SK-N-SH (cell line): ENCODE data around the gene RAET1L. TPM values are rescaled to one million over a fixed set of nuclear protein-coding genes. Genes with fewer than 3 reads are reported as not detected.
A peak's percentile ranks its signal among the peaks of the same experiment; 100 is the strongest.

ENCODE experiments used
- CTCF ChIA-PET: fragments of 300-600, 350-600 bp; formaldehyde crosslinking; extraction: SDS; loops from one replicate; lab custom pipeline; 2021; lab: Yijun Ruan, JAX
- POLR2A ChIA-PET: fragments of 350-600 bp; sonication (Branson Sonifier 250); formaldehyde crosslinking; extraction: SDS; loops from one replicate; lab custom pipeline; 2020; ENCODE audit warnings: antibody characterized with exemption, inconsistent platforms; lab: Yijun Ruan, JAX
- DNase-seq: peaks from one replicate; pipeline ENCODE4 v3.0.0; 2012
- H2AFZ ChIP-seq: fragments of 200-600 bp; sonication (generic); 2 replicates; pipeline ENCODE4 v1.8.1; 2016; ENCODE audit warnings: antibody characterized with exemption, mild to moderate bottlenecking, low read depth
- H3F3A ChIP-seq: fragments of 200-600 bp; sonication (generic); replicated peaks from 2 replicates; pipeline ENCODE3; 2016; ENCODE audit warnings: antibody characterized with exemption, mild to moderate bottlenecking; ENCODE audit not compliant: insufficient read depth
- H3K27ac ChIP-seq, 2 experiments: fragments of 200-500 bp in 1 of 2; fragments of 200-600 bp in 1 of 2; sonication (Bioruptor generic) in 1 of 2; sonication (generic), shearing (Covaris generic) in 1 of 2; 2 replicates each; pipeline versions ENCODE4 v1.5.1 to v1.6.1; 2014 to 2016; ENCODE audit warnings: low read depth in 2 of 2, inconsistent platforms in 1 of 2, low read length in 1 of 2, mild to moderate bottlenecking in 1 of 2, mixed read lengths in 1 of 2
- H3K27me3 ChIP-seq: fragments of 200-600 bp; sonication (generic), shearing (Covaris generic); 2 replicates; pipeline ENCODE4 v1.6.1; 2016; ENCODE audit warnings: mixed run types; ENCODE audit not compliant: insufficient read depth
- H3K36me3 ChIP-seq, 2 experiments: fragments of 200-500 bp in 1 of 2; fragments of 200-600 bp in 1 of 2; sonication (Bioruptor generic) in 1 of 2; sonication (generic) in 1 of 2; replicated peaks in 1 of 2; 2 replicates each; pipeline versions ENCODE3 to v1.5.1; 2014 to 2016; ENCODE audit warnings: low read length in 1 of 2, mild to moderate bottlenecking in 1 of 2; ENCODE audit not compliant: insufficient read depth in 2 of 2, control insufficient read depth in 1 of 2
- H3K4me1 ChIP-seq, 2 experiments: fragments of 200-500 bp in 1 of 2; fragments of 200-600 bp in 1 of 2; sonication (Bioruptor generic) in 1 of 2; sonication (generic), shearing (Covaris generic) in 1 of 2; 2 replicates each; pipeline versions ENCODE4 v1.5.1 to v1.6.1; 2014 to 2016; ENCODE audit warnings: low read depth in 1 of 2, low read length in 1 of 2, mixed run types in 1 of 2; ENCODE audit not compliant: insufficient read depth in 2 of 2, control insufficient read depth in 1 of 2
- H3K4me2 ChIP-seq: fragments of 200-600 bp; sonication (generic), shearing (Covaris generic); 2 replicates; pipeline ENCODE4 v1.6.1; 2017; ENCODE audit warnings: mixed run types
- H3K4me3 ChIP-seq, 2 experiments: fragments of 200-500 bp in 1 of 2; fragments of 200-600 bp in 1 of 2; sonication (Bioruptor generic) in 1 of 2; sonication (generic), shearing (Covaris generic) in 1 of 2; 2 replicates each; pipeline versions ENCODE4 v1.5.1 to v1.8.1; 2014 to 2016; ENCODE audit warnings: low read depth in 2 of 2, inconsistent platforms in 1 of 2, low read length in 1 of 2, mild to moderate bottlenecking in 1 of 2, mixed read lengths in 1 of 2, moderate library complexity in 1 of 2
- H3K79me2 ChIP-seq: fragments of 200-600 bp; sonication (generic); 2 replicates; pipeline ENCODE4 v1.8.1; 2017; ENCODE audit warnings: mild to moderate bottlenecking; ENCODE audit not compliant: insufficient read depth
- H3K9ac ChIP-seq: fragments of 200-600 bp; sonication (generic); 2 replicates; pipeline ENCODE4 v1.6.1; 2017; ENCODE audit warnings: mixed run types
- H3K9me2 ChIP-seq: fragments of 200-600 bp; sonication (generic); 2 replicates; pipeline ENCODE4 v1.6.1; 2017; ENCODE audit warnings: mixed run types
- H3K9me3 ChIP-seq: fragments of 200-600 bp; sonication (generic); 2 replicates; pipeline ENCODE4 v1.6.1; 2017; ENCODE audit warnings: mixed run types, mild to moderate bottlenecking, moderate library complexity
- H4K20me1 ChIP-seq: fragments of 200-600 bp; sonication (generic); 2 replicates; pipeline ENCODE4 v1.6.1; 2017; ENCODE audit warnings: mild to moderate bottlenecking, mixed run types; ENCODE audit not compliant: insufficient read depth
- CHD2 ChIP-seq: fragments of 150-350 bp; IDR thresholded peaks from 2 replicates; pipeline ENCODE4 v1.6.1; 2018; ENCODE audit warnings: low read length; ENCODE audit not compliant: partially characterized antibody
- EP300 ChIP-seq, 2 experiments: IDR thresholded peaks; 2 replicates each; pipeline versions ENCODE4 v1.4.0 to v1.6.1; 2012; ENCODE audit warnings: borderline replicate concordance in 1 of 2, low read depth in 1 of 2, low read length in 1 of 2
- EZH2phosphoT487 ChIP-seq: fragments of 200-600 bp; sonication (generic); IDR thresholded peaks from 2 replicates; pipeline ENCODE4 v1.6.1; 2017; ENCODE audit warnings: low read depth, mixed run types, mild to moderate bottlenecking, antibody characterized with exemption, moderate library complexity, borderline replicate concordance
- MEF2A ChIP-seq: IDR thresholded peaks from 2 replicates; pipeline ENCODE4 v1.4.0; 2012; ENCODE audit warnings: low read depth, borderline replicate concordance
- MXI1 ChIP-seq: IDR thresholded peaks from 2 replicates; pipeline ENCODE4 v1.6.1; 2012; ENCODE audit warnings: mild to moderate bottlenecking, low read depth, low read length, improper control_type of control experiment
- NRF1 ChIP-seq: IDR thresholded peaks from 2 replicates; pipeline ENCODE4 v1.6.1; 2012; ENCODE audit warnings: low read depth, mild to moderate bottlenecking, low read length
- RAD21 ChIP-seq: IDR thresholded peaks from 2 replicates; pipeline ENCODE4 v1.6.1; 2012; ENCODE audit warnings: mild to moderate bottlenecking, low read length
- SIN3A ChIP-seq: IDR thresholded peaks from 2 replicates; pipeline ENCODE4 v1.6.1; 2012; ENCODE audit warnings: low read depth, mild to moderate bottlenecking, low read length, moderate library complexity, borderline replicate concordance
- TCF12 ChIP-seq: IDR thresholded peaks from 2 replicates; pipeline ENCODE4 v1.4.0; 2012
- TEAD4 ChIP-seq: IDR thresholded peaks from 2 replicates; pipeline ENCODE4 v1.4.0; 2012; ENCODE audit warnings: mild to moderate bottlenecking, borderline replicate concordance; ENCODE audit not compliant: insufficient read depth
- WGBS: methylation state at CpG from one replicate; pipeline ENCODE4 v1.1.6; 2017; ENCODE audit warnings: low lambda C conversion rate; 5-methylcytosine and 5-hydroxymethylcytosine counted together
- polyA plus RNA-seq, 3 experiments: library from polyadenylated mRNA; depleted of rRNA; stranded (reverse); fragments of >200 nt; gene quantifications; 2 replicates each; pipeline ENCODE4 v1.2.3, GENCODE V29; 2012
- TF ChIP-seq, protein P1 (sequence below): IDR thresholded peaks from 2 replicates; pipeline ENCODE4 v1.4.0; 2012; ENCODE audit warnings: low read depth
- TF ChIP-seq, protein P2 (sequence below): IDR thresholded peaks from 2 replicates; pipeline ENCODE4 v1.4.0; 2012; ENCODE audit warnings: low read depth, borderline replicate concordance
- TF ChIP-seq, protein P3 (sequence below): IDR thresholded peaks from 2 replicates; pipeline ENCODE4; 2012

The RAET1L gene
- polyA plus RNA-seq, 1 of the 3 experiments (the other 2 are of a cell fraction): not detected

DNA sequence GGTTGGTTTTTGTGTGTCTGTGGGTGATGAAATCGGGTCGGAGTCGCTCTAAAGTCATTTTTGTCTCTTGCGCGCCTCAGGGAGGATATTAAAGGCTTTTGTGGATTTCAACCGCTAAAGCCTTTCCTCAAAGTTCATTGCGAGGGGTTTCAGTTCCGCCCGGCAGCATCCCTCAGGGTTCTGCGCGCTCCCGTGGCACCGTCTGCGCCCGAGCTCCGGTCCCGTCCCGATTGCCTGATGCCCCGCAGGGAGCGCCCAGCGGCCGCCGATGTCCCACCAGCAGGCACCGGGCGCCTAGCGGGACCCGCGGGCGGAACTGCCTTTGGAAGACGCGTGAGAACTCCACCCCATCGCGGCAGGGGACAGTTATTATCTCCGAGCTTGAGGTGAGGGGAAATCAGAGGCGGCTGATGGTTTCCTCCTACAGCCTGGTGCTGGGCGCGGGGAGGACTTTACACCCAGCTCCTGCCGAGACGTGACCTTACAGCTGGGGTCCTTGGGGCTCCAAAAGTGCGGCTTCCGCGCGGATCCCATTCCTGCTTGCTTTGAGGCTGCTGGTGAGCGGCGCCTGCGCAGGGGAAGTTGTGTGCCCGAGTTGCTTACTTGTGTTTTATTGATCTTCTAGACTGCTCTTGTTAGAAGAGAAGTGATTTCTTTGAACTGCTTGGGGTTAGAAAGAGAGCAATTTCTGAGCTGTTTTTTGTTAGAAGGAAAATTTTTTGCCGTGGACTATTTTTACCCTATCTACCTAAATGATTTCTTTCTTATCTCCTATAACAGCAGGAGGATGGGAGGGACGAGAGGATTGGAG lies 34.5 kb downstream of the RAET1L start:
- no peaks in the 10 kb centered on the region for H3K79me2 ChIP-seq
- H3K9me3 ChIP-seq: 0 out of 2 replicates have a peak, but pooled peaks cover 7% of the 10 kb centered on the region
- H4K20me1 ChIP-seq: no peaks in the 10 kb centered on the region
- no peak overlapping the region for H3K27ac ChIP-seq
- POLR2A ChIA-PET: no interaction called here
- no peak overlapping the region for H2AFZ ChIP-seq
- peak overlapping the region in 1 of 2 experiments; percentile 19; a peak in 1 of 4 replicates for H3K4me3 ChIP-seq
- DNase-seq: peak; percentile 39
- H3K4me1 ChIP-seq: no peaks in the 10 kb centered on the region
- H3K27me3 ChIP-seq: peaks cover 81% of the 10 kb centered on the region
- H3F3A ChIP-seq: no peaks in the 10 kb centered on the region
- 5% methylated on average over 30 of the region's 49 CpGs for WGBS
- no peak for TF ChIP-seq MEF2A
- TF ChIP-seq MXI1: no peak
- no peak for TF ChIP-seq TEAD4
- TF ChIP-seq TCF12: no peak
- TF ChIP-seq SIN3A: no peak
- TF ChIP-seq, protein P1, sequence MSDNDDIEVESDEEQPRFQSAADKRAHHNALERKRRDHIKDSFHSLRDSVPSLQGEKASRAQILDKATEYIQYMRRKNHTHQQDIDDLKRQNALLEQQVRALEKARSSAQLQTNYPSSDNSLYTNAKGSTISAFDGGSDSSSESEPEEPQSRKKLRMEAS: no peak
- no peak for TF ChIP-seq RAD21
- TF ChIP-seq, protein P2, sequence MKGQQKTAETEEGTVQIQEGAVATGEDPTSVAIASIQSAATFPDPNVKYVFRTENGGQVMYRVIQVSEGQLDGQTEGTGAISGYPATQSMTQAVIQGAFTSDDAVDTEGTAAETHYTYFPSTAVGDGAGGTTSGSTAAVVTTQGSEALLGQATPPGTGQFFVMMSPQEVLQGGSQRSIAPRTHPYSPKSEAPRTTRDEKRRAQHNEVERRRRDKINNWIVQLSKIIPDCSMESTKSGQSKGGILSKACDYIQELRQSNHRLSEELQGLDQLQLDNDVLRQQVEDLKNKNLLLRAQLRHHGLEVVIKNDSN: no peak
- no peak for TF ChIP-seq EZH2phosphoT487
- no peak for TF ChIP-seq CHD2
- TF ChIP-seq NRF1: no peak
- H3K9me2 ChIP-seq: no peaks in the 10 kb centered on the region
- CTCF ChIA-PET: no interaction called here
- H3K36me3 ChIP-seq: no peaks in the 10 kb centered on the region
- H3K9ac ChIP-seq: no peak overlapping the region
- peak overlapping the region; percentile 74; the same call in 1 of the 2 replicates for H3K4me2 ChIP-seq

DNA sequence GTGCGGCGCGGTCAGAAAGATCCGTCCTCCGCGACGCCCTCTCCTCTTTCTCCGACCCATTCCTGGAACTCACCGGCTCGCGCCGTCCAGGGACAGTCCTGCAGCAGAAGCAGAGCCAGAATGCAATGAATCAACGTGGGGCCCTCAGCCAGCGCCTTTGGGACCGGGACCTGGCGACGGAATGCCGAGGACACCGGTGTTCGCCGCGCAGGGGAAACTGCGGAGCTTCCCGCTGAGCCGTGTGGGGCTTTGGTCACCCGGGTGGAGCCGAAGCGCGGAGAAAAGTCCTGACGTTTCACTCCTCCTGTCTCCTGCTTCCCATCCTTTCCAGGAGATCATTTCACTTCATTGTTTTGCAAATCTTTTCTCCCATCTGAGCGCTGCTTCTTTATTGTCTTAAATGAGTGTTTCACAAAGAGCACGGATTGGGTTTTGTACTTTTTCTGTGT lies 35.1 kb downstream of the RAET1L start:
- H3K4me1 ChIP-seq: no peaks in the 10 kb centered on the region
- H3K9me3 ChIP-seq: 0 out of 2 replicates have a peak, but pooled peaks cover 7% of the 10 kb centered on the region
- WGBS: 2% methylated on average over 26 of the region's 32 CpGs
- no peaks in the 10 kb centered on the region for H3F3A ChIP-seq
- H3K79me2 ChIP-seq: no peaks in the 10 kb centered on the region
- no peak overlapping the region for H3K27ac ChIP-seq
- H3K9me2 ChIP-seq: no peaks in the 10 kb centered on the region
- TF ChIP-seq, protein P3, sequence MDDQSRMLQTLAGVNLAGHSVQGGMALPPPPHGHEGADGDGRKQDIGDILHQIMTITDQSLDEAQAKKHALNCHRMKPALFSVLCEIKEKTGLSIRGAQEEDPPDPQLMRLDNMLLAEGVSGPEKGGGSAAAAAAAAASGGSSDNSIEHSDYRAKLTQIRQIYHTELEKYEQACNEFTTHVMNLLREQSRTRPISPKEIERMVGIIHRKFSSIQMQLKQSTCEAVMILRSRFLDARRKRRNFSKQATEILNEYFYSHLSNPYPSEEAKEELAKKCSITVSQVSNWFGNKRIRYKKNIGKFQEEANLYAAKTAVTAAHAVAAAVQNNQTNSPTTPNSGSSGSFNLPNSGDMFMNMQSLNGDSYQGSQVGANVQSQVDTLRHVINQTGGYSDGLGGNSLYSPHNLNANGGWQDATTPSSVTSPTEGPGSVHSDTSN: no peak
- TF ChIP-seq EP300 (IDR thresholded peaks at IDR 0.05; ENCODE audit: borderline replicate concordance in 1 of 2, low read depth in 1 of 2, low read length in 1 of 2): no peak
- no peak for TF ChIP-seq EZH2phosphoT487
- no peak for TF ChIP-seq TCF12
- no peak for DNase-seq
- no peaks in the 10 kb centered on the region for H3K36me3 ChIP-seq
- H3K27me3 ChIP-seq: peaks cover 79% of the 10 kb centered on the region
- H3K9ac ChIP-seq: no peak overlapping the region
- ChIA-PET POLR2A (no interaction called here), CTCF (no interaction called here)
- H3K4me3 ChIP-seq: no peak overlapping the region
- H3K4me2 ChIP-seq: peak overlapping the region; percentile 74; the same call in 1 of the 2 replicates
- no peaks in the 10 kb centered on the region for H4K20me1 ChIP-seq
- H2AFZ ChIP-seq: no peak overlapping the region
